ENCODE data around the gene SERPINB1.
"Not testable (repeated sequence)": the region's sequence is repeated elsewhere in the genome, so short reads cannot be mapped to it uniquely, and the experiment has no call there.

The SERPINB1 gene

DNA sequence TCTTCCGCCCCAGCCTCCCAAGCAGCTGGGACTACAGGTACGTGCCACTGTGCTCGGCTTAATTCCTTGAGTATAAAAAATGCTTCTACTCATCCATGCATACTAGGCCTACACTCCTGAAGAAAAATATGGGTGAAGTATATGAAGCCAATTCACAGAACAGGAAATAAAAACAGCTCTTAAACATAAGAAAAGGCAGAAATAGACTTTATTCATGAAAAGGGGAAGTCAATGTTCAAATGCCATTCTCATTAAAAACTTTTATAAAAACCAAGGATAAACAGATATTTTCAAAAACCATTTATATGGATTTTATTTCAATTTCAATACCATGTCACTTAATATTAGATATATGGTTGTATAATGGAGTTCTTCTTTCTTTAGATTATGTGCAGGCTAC, 43.1 kb upstream of the SERPINB1 start:
- Histone ChIP-seq H2AFZ (ENCODE audit: low read depth, low read length) (no peak overlapping the region), H3K9ac (ENCODE audit: low read depth, low read length) (no peak overlapping the region), H3K27ac (ENCODE audit: low read length) (no peak overlapping the region), H3K9me3 (ENCODE audit: insufficient read depth, low read length, severe bottlenecking) (no peaks in the 10 kb centered on the region), H4K20me1 (ENCODE audit: insufficient read depth, low read length) (no peaks in the 10 kb centered on the region), H3K4me3 (ENCODE audit: low read depth in 1 of 2, low read length in 2 of 2) (no peak overlapping the region), H3K27me3 (ENCODE audit: insufficient read depth, low read length, poor library complexity) (no peaks in the 10 kb centered on the region), H3K79me2 (ENCODE audit: insufficient read depth, low read length) (no peaks in the 10 kb centered on the region), H3K4me2 (ENCODE audit: insufficient read depth, low read length) (no peak overlapping the region), H3K36me3 (ENCODE audit: insufficient read depth, low read length) (no peaks in the 10 kb centered on the region), H3K4me1 (ENCODE audit: insufficient read depth, low read length) (no peaks in the 10 kb centered on the region)
- DNase-seq (no peak), ATAC-seq (ENCODE audit: insufficient read depth, low read depth) (no peak)
- TF ChIP-seq, protein P1, sequence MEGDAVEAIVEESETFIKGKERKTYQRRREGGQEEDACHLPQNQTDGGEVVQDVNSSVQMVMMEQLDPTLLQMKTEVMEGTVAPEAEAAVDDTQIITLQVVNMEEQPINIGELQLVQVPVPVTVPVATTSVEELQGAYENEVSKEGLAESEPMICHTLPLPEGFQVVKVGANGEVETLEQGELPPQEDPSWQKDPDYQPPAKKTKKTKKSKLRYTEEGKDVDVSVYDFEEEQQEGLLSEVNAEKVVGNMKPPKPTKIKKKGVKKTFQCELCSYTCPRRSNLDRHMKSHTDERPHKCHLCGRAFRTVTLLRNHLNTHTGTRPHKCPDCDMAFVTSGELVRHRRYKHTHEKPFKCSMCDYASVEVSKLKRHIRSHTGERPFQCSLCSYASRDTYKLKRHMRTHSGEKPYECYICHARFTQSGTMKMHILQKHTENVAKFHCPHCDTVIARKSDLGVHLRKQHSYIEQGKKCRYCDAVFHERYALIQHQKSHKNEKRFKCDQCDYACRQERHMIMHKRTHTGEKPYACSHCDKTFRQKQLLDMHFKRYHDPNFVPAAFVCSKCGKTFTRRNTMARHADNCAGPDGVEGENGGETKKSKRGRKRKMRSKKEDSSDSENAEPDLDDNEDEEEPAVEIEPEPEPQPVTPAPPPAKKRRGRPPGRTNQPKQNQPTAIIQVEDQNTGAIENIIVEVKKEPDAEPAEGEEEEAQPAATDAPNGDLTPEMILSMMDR (IDR thresholded peaks at IDR 0.05; ENCODE audit: borderline replicate concordance, extremely low read depth, low read length, poor library complexity, severe bottlenecking), result no peak
- TF ChIP-seq EZH2 (IDR thresholded peaks at IDR 0.05; ENCODE audit: borderline replicate concordance, low read depth, low read length, severe bottlenecking), result no peak

GRCh38 chr6:2883673-2884072, 42.0 kb upstream of the SERPINB1 start:
- Histone ChIP-seq H2AFZ (ENCODE audit: low read depth, low read length) (no peak overlapping the region), H3K9me3 (ENCODE audit: insufficient read depth, low read length, severe bottlenecking) (no peaks in the 10 kb centered on the region), H3K9ac (ENCODE audit: low read depth, low read length) (no peak overlapping the region), H3K79me2 (ENCODE audit: insufficient read depth, low read length) (no peaks in the 10 kb centered on the region), H3K4me3 (ENCODE audit: low read depth in 1 of 2, low read length in 2 of 2) (no peak overlapping the region), H3K4me2 (ENCODE audit: insufficient read depth, low read length) (no peak overlapping the region), H3K27me3 (ENCODE audit: insufficient read depth, low read length, poor library complexity) (no peaks in the 10 kb centered on the region), H3K36me3 (ENCODE audit: insufficient read depth, low read length) (no peaks in the 10 kb centered on the region), H4K20me1 (ENCODE audit: insufficient read depth, low read length) (no peaks in the 10 kb centered on the region), H3K4me1 (ENCODE audit: insufficient read depth, low read length) (no peaks in the 10 kb centered on the region), H3K27ac (ENCODE audit: low read length) (no peak overlapping the region)
- no peak for DNase-seq
- TF ChIP-seq, protein P1 (IDR thresholded peaks at IDR 0.05; ENCODE audit: borderline replicate concordance, extremely low read depth, low read length, poor library complexity, severe bottlenecking), result no peak
- TF ChIP-seq EZH2 (IDR thresholded peaks at IDR 0.05; ENCODE audit: borderline replicate concordance, low read depth, low read length, severe bottlenecking), result no peak
- ATAC-seq (ENCODE audit: insufficient read depth, low read depth), result no peak

GRCh38 chr6:2881423-2881822, 39.8 kb upstream of the SERPINB1 start:
- no peak overlapping the region for H2AFZ ChIP-seq (ENCODE audit: low read depth, low read length)

GRCh38 chr6:2880156-2880555, 38.5 kb upstream of the SERPINB1 start:
- not testable (repeated sequence) for DNase-seq; H3K9me3 ChIP-seq (ENCODE audit: insufficient read depth, low read length, severe bottlenecking); H3K4me3 ChIP-seq (ENCODE audit: low read depth in 1 of 2, low read length in 2 of 2); H3K27ac ChIP-seq (ENCODE audit: low read length); ATAC-seq (ENCODE audit: insufficient read depth, low read depth); H3K9ac ChIP-seq (ENCODE audit: low read depth, low read length); H3K36me3 ChIP-seq (ENCODE audit: insufficient read depth, low read length); H3K79me2 ChIP-seq (ENCODE audit: insufficient read depth, low read length); H3K4me2 ChIP-seq (ENCODE audit: insufficient read depth, low read length); H4K20me1 ChIP-seq (ENCODE audit: insufficient read depth, low read length); H2AFZ ChIP-seq (ENCODE audit: low read depth, low read length); H3K27me3 ChIP-seq (ENCODE audit: insufficient read depth, low read length, poor library complexity); H3K4me1 ChIP-seq (ENCODE audit: insufficient read depth, low read length)

More at GRCh38 chr6:2881423-2881822, 39.8 kb upstream of the SERPINB1 start:
- Histone ChIP-seq H3K4me2 (ENCODE audit: insufficient read depth, low read length) (no peak overlapping the region), H4K20me1 (ENCODE audit: insufficient read depth, low read length) (no peaks in the 10 kb centered on the region), H3K9me3 (ENCODE audit: insufficient read depth, low read length, severe bottlenecking) (no peaks in the 10 kb centered on the region), H3K9ac (ENCODE audit: low read depth, low read length) (no peak overlapping the region), H3K4me1 (ENCODE audit: insufficient read depth, low read length) (no peaks in the 10 kb centered on the region), H3K4me3 (ENCODE audit: low read depth in 1 of 2, low read length in 2 of 2) (no peak overlapping the region), H3K36me3 (ENCODE audit: insufficient read depth, low read length) (no peaks in the 10 kb centered on the region), H3K79me2 (ENCODE audit: insufficient read depth, low read length) (no peaks in the 10 kb centered on the region), H3K27me3 (ENCODE audit: insufficient read depth, low read length, poor library complexity) (no peaks in the 10 kb centered on the region), H3K27ac (ENCODE audit: low read length) (no peak overlapping the region)
- TF ChIP-seq, protein P1 (IDR thresholded peaks at IDR 0.05; ENCODE audit: borderline replicate concordance, extremely low read depth, low read length, poor library complexity, severe bottlenecking), result no peak
- no peak for TF ChIP-seq EZH2 (IDR thresholded peaks at IDR 0.05; ENCODE audit: borderline replicate concordance, low read depth, low read length, severe bottlenecking)
- no peak for ATAC-seq (ENCODE audit: insufficient read depth, low read depth)
- DNase-seq, result no peak
